Measurements from ENCODE around the gene UBE2Q2.

Gene UBE2Q2

DNA sequence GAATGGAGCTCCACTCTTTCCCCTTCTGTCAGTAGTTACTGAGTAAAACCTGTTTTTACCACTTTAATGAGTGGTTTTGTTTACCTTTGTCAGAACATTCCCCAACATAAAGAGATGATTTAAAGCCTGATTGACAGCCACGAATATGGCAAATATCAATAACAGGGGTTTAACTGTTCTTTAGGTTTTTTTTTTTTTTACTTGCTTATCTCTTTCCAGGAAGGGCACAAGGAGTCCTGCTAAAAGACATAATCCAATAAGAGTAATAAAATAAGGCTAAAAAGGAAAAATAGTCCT lies 11.5 kb upstream of the UBE2Q2 start:
- H3K9me3 ChIP-seq (ENCODE audit: insufficient read depth, low read length) = no peaks in the 10 kb centered on the region
- H4K20me1 ChIP-seq (ENCODE audit: insufficient read depth, low read length) = no peaks in the 10 kb centered on the region
- no peaks in the 10 kb centered on the region for H3K27me3 ChIP-seq (ENCODE audit: low read depth, low read length)
- no peak overlapping the region for H3K27ac ChIP-seq (ENCODE audit: low read length)
- no peak overlapping the region for H3K4me2 ChIP-seq (ENCODE audit: low read length)
- no peaks in the 10 kb centered on the region for H3K79me2 ChIP-seq (ENCODE audit: low read length)
- no peak overlapping the region for H3K9ac ChIP-seq (ENCODE audit: low read length)
- no peak overlapping the region for H2AFZ ChIP-seq (ENCODE audit: low read depth, low read length)
- peaks cover 2% of the 10 kb centered on the region for H3K4me1 ChIP-seq (ENCODE audit: low read length)
- H3K4me3 ChIP-seq (ENCODE audit: low read length) = no peak overlapping the region
- no peaks in the 10 kb centered on the region for H3K36me3 ChIP-seq (replicated peaks; ENCODE audit: low read depth, low read length)
- TF ChIP-seq, protein P1, sequence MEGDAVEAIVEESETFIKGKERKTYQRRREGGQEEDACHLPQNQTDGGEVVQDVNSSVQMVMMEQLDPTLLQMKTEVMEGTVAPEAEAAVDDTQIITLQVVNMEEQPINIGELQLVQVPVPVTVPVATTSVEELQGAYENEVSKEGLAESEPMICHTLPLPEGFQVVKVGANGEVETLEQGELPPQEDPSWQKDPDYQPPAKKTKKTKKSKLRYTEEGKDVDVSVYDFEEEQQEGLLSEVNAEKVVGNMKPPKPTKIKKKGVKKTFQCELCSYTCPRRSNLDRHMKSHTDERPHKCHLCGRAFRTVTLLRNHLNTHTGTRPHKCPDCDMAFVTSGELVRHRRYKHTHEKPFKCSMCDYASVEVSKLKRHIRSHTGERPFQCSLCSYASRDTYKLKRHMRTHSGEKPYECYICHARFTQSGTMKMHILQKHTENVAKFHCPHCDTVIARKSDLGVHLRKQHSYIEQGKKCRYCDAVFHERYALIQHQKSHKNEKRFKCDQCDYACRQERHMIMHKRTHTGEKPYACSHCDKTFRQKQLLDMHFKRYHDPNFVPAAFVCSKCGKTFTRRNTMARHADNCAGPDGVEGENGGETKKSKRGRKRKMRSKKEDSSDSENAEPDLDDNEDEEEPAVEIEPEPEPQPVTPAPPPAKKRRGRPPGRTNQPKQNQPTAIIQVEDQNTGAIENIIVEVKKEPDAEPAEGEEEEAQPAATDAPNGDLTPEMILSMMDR (IDR thresholded peaks at IDR 0.05; ENCODE audit: low read depth, low read length) = no peak
- TF ChIP-seq EZH2phosphoT487 (IDR thresholded peaks at IDR 0.05; ENCODE audit: low read depth) = no peak

DNA sequence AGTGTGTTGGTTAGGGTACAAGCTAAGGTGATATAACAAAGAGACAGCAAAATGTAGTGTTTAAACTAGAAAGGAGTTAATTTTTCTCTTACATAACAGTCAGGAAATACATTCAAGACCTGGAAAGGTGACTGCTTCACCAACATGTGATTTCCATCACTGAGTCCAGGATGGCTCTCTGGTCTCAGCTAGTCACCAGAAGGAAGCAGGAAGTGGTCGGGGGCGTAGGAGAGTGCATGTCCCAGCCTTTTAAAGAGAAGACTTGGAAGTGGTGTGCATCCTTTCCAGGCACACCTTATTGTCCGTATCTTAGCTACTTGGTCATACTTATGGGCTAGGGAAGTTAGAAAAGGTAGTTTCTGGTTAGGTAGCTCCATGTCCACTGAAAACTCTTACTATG lies 11.1 kb upstream of the UBE2Q2 start:
- TF ChIP-seq EZH2phosphoT487 (IDR thresholded peaks at IDR 0.05; ENCODE audit: low read depth) = no peak
- TF ChIP-seq, protein P1 (IDR thresholded peaks at IDR 0.05; ENCODE audit: low read depth, low read length) = no peak
- Histone ChIP-seq H3K36me3 (replicated peaks; ENCODE audit: low read depth, low read length) (no peaks in the 10 kb centered on the region), H4K20me1 (ENCODE audit: insufficient read depth, low read length) (no peaks in the 10 kb centered on the region), H3K27me3 (ENCODE audit: low read depth, low read length) (no peaks in the 10 kb centered on the region), H3K9me3 (ENCODE audit: insufficient read depth, low read length) (no peaks in the 10 kb centered on the region), H3K4me3 (ENCODE audit: low read length) (no peak overlapping the region), H2AFZ (ENCODE audit: low read depth, low read length) (no peak overlapping the region), H3K9ac (ENCODE audit: low read length) (no peak overlapping the region), H3K4me2 (ENCODE audit: low read length) (no peak overlapping the region), H3K4me1 (ENCODE audit: low read length) (peaks cover 5% of the 10 kb centered on the region), H3K27ac (ENCODE audit: low read length) (no peak overlapping the region), H3K79me2 (ENCODE audit: low read length) (no peaks in the 10 kb centered on the region)

DNA sequence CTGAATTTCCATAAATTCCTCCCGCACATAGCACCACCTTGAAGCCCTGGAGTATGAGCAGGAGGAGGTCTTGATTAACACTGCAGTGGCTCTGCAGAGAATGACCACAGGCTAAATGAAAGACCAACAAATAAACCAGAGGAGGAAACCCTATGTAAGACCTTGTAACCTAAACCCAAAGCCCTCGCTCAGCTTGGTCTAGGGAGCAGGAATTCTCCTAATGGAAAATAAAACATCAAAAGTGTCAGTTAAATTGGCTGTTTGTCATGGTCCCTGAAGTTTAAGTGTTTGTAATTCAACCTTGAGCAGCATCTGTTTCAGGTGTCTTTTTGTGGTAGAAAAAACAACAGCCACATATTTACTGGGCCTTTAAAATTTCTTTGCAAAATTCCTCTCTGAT lies 9.2 kb upstream of the UBE2Q2 start:
- no peaks in the 10 kb centered on the region for H4K20me1 ChIP-seq (ENCODE audit: insufficient read depth, low read length)
- peaks cover 7% of the 10 kb centered on the region for H3K4me1 ChIP-seq (ENCODE audit: low read length)
- no peak overlapping the region for H3K27ac ChIP-seq (ENCODE audit: low read length)
- no peaks in the 10 kb centered on the region for H3K27me3 ChIP-seq (ENCODE audit: low read depth, low read length)
- TF ChIP-seq EZH2phosphoT487 (IDR thresholded peaks at IDR 0.05; ENCODE audit: low read depth) = no peak
- TF ChIP-seq, protein P1 (IDR thresholded peaks at IDR 0.05; ENCODE audit: low read depth, low read length) = no peak
- H3K4me2 ChIP-seq (ENCODE audit: low read length) = no peak overlapping the region
- H3K36me3 ChIP-seq (replicated peaks; ENCODE audit: low read depth, low read length) = no peaks in the 10 kb centered on the region
- no peaks in the 10 kb centered on the region for H3K9me3 ChIP-seq (ENCODE audit: insufficient read depth, low read length)
- H2AFZ ChIP-seq (ENCODE audit: low read depth, low read length) = no peak overlapping the region
- no peak overlapping the region for H3K4me3 ChIP-seq (ENCODE audit: low read length)
- no peak overlapping the region for H3K9ac ChIP-seq (ENCODE audit: low read length)
- H3K79me2 ChIP-seq (ENCODE audit: low read length) = no peaks in the 10 kb centered on the region

DNA sequence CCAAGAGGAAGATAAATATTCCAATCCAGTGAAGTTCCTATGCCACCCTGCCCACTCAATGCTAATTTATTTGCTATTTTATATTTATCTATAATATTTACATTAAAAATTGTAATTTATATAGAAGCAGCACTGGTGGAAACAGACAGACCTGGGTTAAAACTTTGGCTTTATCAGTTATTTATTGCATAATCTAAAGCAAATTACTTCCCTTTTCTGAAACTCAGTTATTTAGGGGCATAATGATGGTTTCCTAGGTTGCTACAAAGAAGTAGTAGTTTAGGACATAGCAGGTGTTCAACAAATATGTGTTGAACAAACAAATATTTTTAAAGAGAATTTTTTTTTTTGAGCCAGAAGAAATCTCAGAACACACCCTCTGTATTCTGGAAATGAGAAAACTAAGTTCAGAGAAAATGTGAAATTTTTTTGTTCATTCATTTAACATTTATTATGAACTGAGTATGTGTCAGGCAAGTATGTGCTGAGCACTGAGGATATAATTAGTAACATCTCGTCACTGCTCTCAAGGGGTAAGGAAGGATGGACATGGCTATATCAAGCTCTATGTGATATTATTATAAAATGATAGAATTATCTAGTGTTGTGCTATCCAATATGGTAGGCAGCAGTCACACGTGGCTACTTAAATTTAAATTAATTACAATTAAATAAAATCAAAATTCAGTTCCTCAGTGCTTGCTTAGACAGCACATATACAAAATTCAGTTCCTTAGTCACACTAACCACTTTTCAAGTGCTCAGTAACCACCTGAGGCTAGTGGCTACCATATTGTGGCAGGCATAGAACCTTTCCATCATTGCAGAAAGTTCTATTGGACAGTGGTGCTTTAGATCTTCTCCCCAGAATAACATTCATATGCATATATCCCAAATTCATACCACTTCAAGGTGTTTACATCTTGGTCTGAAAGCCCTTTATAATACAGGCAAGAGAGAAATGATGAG lies 7.0 kb upstream of the UBE2Q2 start:
- H3K4me2 ChIP-seq (ENCODE audit: low read length) = no peak overlapping the region
- H3K36me3 ChIP-seq (replicated peaks; ENCODE audit: low read depth, low read length) = no peaks in the 10 kb centered on the region
- H3K27me3 ChIP-seq (ENCODE audit: low read depth, low read length) = peaks cover 6% of the 10 kb centered on the region; the same call in 1 of the 2 replicates
- H3K9me3 ChIP-seq (ENCODE audit: insufficient read depth, low read length) = no peaks in the 10 kb centered on the region
- H2AFZ ChIP-seq (ENCODE audit: low read depth, low read length) = no peak overlapping the region
- no peak overlapping the region for H3K9ac ChIP-seq (ENCODE audit: low read length)
- no peak overlapping the region for H3K27ac ChIP-seq (ENCODE audit: low read length)
- TF ChIP-seq, protein P1 (IDR thresholded peaks at IDR 0.05; ENCODE audit: low read depth, low read length) = no peak
- no peak for TF ChIP-seq EZH2phosphoT487 (IDR thresholded peaks at IDR 0.05; ENCODE audit: low read depth)
- H4K20me1 ChIP-seq (ENCODE audit: insufficient read depth, low read length) = no peaks in the 10 kb centered on the region
- H3K79me2 ChIP-seq (ENCODE audit: low read length) = no peaks in the 10 kb centered on the region
- peaks cover 7% of the 10 kb centered on the region for H3K4me1 ChIP-seq (ENCODE audit: low read length)
- H3K4me3 ChIP-seq (ENCODE audit: low read length) = no peak overlapping the region
